Thyroid gland (tissue), 4 donors: ENCODE data around the gene CTDSPL.

ENCODE experiments used
- CTCF ChIP-seq, 6 experiments: fragments of 200-600 bp in 3 of 6; fragments of 450-650 bp in 3 of 6; sonication (generic) in 3 of 6; IDR thresholded peaks; one replicate each; pipeline ENCODE4 v1.5.1; 2016 to 2019; ENCODE audit warnings: antibody characterized with exemption in 6 of 6, mild to moderate bottlenecking in 2 of 6, inconsistent platforms in 1 of 6, moderate library complexity in 1 of 6
- POLR2A ChIP-seq, 2 donors: fragments of 450-650 bp; IDR thresholded peaks; one replicate each; pipeline ENCODE4 v1.6.1; 2017; ENCODE audit warnings: antibody characterized with exemption in 2 of 2, mild to moderate bottlenecking in 2 of 2, moderate library complexity in 1 of 2

GRCh38 chr3:37824090-37824953 lies 37.4 kb upstream of the CTDSPL start:
- TF ChIP-seq CTCF (IDR thresholded peaks at IDR 0.05): no peak
- TF ChIP-seq POLR2A (IDR thresholded peaks at IDR 0.05): no peak
